GM18502 (cell line): ENCODE results near the gene ADORA2A.

Source experiments
- ATAC-seq: cut with Tn5 transposase; IDR thresholded peaks from one replicate; pipeline ENCODE4 v1.9.1; 2021; ENCODE audit warnings: mild to moderate bottlenecking; ENCODE audit not compliant: unreplicated experiment, poor library complexity

The ADORA2A gene

GRCh38 chr22:24402460-24403192 lies 24.8 kb upstream of the ADORA2A start:
- ATAC-seq = no peak

GRCh38 chr22:24403346-24403745 lies 24.1 kb upstream of the ADORA2A start:
- no peak for ATAC-seq

DNA sequence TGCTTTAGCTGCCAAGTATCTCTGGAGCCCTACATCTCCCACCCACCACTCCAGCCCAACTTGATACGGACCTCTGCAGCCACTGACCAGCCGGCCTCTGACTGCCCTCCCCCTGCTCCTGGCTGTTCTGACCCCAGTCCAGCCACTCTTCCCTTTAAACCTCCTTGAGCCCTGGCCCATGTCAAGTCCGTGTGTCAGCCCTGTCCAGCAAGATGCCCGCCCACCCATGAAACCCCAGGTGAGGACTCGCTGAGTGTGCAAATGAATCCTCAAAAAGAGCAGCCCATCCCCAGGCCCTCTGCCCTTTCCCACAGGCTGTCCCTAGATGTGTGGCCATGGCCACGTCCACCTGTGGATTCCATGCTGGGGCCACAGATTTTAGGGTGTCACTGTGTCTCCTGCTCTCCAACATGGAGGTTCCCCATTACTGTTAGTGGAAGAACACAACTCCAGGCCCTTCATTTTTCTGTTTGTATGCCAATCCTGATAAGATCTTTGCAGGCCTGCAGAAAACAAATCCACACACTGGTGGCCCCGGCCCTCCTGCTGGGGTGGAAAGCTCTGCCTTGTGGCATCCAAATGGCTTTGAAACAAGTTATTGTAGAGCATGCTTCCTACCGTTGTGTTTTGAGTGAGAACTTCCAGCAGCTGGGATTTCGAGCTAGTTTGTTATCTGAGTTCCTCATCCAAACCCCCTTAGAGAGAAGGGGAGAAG lies 22.7 kb upstream of the ADORA2A start:
- ATAC-seq = no peak

GRCh38 chr22:24405631-24406321 lies 21.6 kb upstream of the ADORA2A start:
- ATAC-seq = no peak

DNA sequence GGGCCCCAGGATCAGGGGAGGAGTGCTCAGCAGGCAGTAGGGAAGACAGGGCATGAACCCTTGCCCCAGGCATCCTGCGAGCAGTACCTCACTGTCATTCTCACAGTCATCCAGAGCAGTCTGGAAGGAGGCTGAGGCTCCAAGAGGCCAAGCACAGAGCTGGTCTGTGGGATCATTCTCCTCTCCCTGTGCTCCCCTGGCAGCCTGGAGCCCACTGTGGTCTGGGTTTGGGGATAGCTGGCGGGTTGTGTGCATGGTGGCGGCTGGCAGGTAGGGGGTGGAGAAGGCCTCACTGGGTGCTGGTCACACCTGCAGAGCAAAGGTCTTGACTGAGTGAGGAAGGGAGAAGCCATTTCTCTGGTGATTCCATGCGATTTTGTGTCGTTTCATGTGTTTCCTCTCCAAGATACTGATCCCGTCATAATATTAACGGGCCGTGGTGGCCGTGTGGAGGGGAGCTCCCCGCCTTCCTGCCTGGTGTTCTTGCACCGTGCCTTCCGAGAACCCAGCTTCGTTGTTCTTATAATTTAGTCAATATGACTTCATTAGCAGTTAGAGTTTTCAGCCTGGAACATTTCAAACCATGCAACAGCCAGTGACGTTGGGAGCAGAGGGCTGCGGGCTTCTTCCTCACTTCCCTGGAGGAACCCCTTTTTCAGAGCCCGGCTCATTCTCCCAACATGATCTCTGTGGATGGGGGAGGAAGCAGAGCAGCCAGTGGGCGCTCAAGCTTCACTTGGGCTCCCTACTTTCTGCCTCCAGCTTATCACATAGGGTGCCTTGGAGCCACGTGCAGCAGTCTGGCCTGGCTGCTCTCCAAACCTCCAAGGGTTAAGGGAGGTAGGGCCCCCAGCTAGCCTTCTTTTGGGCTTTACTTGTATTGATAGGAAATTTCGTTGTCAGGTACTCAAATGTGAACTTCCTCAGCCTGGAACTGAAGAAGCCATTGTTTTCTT lies 20.8 kb upstream of the ADORA2A start:
- no peak for ATAC-seq

- ATAC-seq = no peak
These were observed 20.1 kb upstream of the ADORA2A start for GRCh38 chr22:24407278-24407665.

DNA sequence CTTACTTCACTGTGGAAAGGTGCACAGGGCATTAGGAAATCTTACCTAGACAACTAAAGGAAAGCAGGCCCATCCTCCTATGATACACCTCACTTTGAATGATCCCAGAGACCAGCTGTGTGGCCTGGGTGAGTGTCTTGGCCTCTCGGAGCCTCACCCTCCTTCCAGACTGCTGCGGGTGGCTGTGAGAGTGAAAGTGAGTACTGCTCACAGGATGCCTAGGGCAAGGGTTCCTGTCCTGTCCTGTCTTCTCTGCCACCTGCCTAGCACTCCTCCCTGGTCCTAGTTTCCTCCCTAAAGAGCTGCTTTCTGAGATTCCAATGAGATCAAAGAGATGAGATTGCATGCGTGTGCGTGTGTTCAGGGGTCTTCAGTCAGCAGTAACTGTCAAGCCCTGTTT lies 19.5 kb upstream of the ADORA2A start:
- no peak for ATAC-seq

- no peak for ATAC-seq
These were observed 18.8 kb upstream of the ADORA2A start for GRCh38 chr22:24408630-24409029.

DNA sequence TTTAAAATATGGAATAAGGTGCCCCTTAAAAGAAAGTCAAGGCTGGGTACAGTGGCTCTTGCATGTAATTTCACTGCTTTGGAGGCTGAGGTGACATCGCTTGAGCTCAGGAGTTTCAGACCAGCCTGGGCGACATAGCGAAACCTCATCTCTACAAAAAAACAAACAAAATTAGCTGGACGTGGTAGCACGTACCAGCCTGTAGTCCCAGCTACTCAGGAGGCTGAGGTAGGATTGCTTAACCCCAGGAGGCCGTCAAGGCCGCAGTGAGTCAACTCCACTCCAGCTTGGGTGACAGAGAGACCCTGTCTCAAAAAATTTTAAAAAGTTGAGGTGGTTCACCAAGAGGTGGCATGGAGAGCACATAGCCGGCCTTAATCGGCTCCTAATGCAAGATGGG lies 17.7 kb upstream of the ADORA2A start:
- ATAC-seq = no peak

GRCh38 chr22:24410110-24410856 lies 17.1 kb upstream of the ADORA2A start:
- no peak for ATAC-seq

GRCh38 chr22:24411256-24412004 lies 16.0 kb upstream of the ADORA2A start:
- ATAC-seq = no peak

- no peak for ATAC-seq
These were observed 15.1 kb upstream of the ADORA2A start for GRCh38 chr22:24412274-24412673.

DNA sequence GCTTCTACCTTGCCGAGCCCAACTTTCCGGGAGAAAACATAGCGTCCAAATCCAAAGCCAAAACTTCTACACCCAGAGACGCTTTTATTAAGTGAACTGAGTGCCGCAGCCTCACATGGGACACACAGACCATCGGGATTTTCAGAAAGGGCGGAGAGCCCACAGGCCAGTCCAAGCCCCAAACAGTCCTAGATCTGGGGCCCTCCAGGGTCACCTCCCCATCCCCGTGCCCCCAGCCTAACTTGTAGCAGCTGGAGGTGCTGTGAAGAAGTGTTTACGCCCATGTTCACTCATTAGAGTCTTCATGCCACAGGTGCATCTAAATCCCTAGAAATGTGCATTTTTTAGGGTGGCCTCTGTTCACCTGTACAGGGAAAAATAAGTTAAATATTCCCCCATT lies 14.1 kb upstream of the ADORA2A start:
- ATAC-seq = no peak

DNA sequence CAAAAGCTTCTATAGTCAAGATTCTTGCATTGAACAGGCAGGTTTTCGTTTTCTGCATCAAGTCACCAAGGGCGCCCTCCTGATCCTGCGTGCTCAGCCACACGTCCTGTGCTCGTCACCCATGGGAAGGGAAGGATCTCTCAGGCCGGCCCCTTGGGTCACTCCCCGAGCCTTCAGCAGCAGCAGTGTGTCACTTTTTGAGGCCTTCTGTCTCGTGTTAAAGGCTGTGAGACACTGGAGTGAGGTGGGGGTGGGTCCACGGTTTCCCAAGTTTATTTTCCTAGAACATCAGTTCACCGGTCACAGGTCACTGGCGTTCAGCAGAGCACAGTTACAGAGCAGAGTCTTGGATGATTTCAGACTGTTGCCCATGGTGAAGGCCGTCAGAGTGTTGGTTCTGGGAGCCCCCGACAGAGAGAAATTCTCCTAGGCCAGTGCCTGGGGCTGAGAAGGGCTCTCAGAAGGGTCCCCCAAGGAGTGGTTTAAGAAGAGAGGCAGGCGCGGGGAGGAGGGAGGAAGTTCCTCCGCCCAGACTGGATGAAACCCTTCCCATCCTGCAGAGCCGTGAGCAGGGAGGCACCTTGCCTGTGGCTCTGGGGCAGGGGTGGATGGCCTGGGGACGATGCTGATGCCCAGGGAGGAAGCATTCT lies 13.5 kb upstream of the ADORA2A start:
- no peak for ATAC-seq

DNA sequence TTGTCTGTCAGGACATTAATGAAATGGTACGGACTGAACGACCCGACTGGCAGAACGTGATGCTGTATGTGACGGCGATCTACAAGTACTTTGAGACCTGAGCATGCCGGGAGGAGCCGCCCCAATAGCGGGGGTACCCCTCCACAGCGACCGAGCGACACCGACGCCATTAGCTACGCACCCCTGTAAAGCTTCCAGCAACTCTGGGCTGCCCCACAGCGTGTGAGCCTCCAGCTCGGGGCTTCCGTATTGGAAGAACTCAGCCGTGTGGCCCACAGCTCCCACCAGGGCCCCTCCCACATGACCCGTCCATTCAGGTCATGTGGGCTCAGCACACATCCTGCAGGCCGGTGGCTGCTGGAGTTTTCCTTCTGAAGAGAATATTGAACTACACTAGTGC lies 12.9 kb upstream of the ADORA2A start:
- ATAC-seq = no peak

DNA sequence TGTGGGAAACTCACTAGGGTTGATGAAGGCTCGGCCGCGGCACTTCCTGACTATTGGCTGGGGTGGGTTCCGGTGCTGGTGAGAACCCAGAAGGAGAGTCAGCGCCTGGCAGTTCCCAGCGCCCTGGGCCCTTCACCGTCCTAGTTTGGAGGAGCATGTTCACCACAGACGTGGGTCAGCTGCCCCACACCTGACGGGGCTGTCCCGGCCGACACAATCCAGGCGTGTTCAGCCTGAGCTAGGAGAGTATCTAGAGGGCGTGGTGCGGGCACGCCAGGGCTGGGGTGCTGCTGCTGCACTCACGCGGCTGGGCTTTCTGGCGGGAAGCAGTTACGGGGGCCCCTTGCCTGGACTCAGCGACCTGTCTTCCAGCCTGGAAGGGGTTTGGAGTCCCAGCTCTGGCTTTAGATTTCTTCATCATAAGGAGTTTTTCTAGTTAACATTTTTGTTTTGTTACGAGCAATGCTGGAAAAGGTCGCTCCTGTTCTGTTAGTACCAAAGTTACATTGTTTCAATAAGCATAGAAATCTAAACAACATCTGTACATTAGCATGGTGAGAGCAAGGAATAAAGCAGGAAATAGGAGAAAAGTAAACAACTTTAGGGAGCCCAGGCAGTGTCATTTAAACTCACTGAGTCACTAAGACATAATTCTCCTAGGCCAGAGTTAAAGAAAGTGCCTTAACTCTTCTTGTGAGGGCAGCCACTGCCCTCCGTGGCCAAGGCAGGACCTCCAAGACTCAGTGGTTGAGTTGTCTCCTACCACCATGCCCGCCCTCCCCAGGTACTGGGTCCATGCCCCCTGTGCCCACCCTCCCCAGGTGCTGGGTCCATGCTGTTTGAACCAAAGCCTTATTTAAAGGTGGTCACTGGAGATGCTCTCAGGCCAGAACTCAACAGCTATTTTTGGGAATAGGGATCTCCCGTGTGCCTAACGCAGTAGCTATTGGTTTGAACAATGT lies 12.1 kb upstream of the ADORA2A start:
- no peak for ATAC-seq

- ATAC-seq = no peak
These were observed 11.3 kb upstream of the ADORA2A start for GRCh38 chr22:24416095-24416494.
